OCI-M2 (cell line): ENCODE measurements around the gene IGHMBP2.

ENCODE experiments used
- DNase-seq: peaks from one replicate; lab custom pipeline; 2025; ENCODE audit not compliant: unreplicated experiment; lab: John Stamatoyannopoulos, UW

The IGHMBP2 gene

DNA sequence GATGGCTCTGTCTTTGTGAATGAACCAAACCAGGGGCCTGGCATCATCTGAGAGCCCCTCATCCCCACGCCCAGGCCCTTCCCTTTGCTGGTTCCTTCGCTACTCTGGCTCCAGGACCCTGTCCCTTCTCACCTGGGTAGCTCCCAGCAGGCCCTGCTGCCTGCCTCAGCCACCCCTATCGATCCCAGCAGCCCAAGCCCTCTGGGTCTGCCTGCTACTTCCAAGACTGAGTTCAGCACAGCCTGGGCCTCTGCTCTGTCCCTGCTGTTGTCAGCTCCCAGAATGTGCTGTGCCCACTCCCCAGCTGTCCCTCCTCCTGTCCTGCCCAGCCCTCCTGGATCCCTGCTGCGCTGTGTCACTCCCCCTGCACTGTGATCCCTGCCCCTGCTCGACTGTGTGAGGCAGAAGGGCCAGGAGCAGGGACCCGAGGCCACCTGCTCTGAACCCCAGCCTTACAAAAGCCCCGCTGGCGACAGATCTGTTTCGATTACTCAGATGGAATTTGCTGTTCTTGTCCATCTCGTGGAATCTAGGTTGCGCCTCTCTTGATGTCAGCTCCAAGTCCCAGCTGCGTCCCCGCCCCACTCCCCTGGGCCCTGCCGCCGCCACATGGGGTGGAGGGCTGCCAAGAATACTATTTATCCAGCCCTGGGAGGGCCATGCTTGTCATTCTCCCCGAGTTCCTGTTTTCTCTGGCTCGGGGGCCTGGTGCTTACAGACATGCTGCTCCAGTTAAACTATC, 13.0 kb upstream of the IGHMBP2 start:
- no peak for DNase-seq

DNA sequence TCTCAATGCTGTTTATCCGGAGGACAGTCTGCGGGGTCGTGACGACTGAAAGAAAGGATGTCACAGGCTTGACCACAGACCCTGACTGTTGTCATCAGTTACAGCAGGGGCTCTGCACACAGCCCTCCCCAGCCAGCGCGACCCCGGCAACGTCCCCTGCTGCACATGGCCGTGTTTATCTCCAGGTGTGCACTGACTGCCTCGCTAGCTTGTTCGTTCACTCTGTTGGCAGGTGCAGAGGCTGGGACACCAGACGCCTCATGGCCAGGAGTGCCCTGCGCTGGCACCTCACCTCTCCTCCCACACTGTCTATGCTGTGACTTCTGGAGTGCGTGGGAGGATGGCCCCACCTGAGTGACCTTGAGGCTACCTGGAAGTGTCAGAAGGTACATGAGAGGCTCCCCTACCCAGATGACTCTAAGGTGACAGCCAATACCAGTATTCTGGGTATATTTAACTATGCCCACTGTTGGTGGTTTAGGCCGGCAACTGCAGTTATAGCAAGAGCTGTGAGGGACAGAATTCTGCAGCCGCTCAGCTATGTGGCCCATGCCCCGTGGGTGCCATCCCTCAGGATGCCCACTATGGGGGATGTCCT, 12.2 kb upstream of the IGHMBP2 start:
- DNase-seq, result no peak

DNA sequence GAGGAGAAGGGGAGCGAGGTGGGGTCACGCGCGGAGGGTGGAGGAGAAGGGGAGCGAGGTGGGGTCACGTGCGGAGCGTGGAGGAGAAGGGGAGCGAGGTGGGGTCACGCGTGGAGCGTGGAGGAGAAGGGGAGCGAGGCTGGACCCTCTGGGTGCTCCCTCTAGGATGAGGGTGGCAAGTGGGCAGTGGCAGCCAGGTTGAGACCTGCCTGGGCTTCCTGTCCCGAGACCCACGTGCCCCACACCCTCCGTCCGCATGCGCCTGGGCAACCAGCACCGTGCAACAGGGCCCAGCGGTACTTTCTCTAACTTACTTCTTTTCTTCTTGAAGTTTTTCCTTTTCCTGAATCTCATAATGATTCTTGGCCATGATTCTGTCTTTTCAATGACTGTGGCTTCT, 11.1 kb upstream of the IGHMBP2 start:
- no peak for DNase-seq

DNA sequence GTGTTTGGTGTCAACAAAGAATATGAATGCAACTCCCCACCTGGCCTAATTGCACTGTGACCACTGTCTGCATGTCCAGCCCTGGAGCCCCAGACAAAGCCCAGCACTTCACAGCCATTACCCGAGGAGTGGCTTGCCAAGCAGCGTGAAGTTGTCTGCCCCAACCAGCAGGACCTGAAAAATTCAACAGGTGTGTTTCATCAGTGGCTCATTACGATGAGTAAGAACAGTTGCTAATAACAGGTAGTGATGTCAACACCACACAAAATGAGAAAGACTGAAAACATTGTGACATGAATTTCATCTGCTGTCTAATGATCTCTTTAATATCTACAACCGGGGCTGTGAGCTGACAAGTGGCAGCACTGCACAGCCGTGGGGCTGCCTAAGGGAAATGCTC, 10.4 kb upstream of the IGHMBP2 start:
- DNase-seq, result no peak

- no peak for DNase-seq
Observed at GRCh38 chr11:68896171-68896959, 7.3 kb upstream of the IGHMBP2 start.

- DNase-seq, result no peak
Observed at GRCh38 chr11:68897441-68897840, 6.2 kb upstream of the IGHMBP2 start.

DNA sequence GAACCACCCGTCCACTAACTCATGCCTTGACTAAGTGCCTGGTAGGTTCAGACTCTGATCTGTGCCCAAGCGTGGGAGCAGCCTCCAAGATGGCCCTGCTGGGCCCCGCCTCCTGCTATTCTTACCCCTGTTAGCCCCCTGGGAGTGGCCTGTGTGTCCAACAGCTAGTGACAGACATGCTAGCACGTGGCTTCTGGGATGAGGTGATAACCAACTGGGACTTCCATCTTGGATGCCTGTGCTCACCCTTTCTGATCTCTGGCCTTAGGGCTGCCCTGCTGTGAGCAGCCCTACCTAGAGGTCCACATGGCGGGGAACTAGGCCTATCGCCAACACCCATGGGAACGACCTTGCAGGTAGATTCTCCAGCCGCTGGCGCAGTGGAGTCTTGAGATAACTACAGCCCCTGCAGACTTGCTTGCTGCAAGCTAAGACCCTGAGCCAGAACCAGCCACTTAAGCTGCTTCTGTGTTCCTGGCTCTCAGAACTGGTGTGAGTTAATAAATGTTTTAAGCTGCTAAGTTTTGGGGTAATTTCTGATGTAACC, 2.8 kb upstream of the IGHMBP2 start:
- DNase-seq, result no peak

DNA sequence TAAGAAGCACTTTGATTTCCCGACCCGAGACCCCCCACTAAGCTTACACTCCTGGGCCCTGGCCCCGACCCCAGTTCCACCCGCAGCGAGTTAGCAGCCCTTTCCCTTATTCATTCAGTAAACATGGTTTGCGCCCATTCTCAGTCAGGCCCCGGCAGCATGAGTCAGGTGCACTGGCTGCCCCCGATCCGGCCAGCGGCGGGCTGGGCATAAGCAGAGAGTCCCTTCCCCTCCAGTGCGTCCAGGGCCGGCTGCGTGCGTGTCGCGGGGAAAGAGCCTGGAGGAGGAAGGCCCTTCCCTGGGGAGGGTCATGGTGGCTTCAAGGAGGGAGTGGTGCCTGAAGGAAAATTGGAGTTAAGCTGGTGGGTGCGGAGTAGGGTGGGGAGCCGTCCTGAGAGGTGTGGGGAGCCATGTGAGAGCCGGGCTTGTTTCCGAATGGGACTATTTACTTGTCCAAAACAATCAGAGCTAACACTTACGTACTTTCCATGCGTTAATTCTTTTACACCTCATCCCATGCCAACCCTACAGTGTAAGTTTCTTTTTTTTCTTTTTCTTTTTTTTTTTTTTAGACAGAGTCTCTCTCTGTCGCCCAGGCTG, 657 bp downstream of the IGHMBP2 start:
- DNase-seq, result no peak

DNA sequence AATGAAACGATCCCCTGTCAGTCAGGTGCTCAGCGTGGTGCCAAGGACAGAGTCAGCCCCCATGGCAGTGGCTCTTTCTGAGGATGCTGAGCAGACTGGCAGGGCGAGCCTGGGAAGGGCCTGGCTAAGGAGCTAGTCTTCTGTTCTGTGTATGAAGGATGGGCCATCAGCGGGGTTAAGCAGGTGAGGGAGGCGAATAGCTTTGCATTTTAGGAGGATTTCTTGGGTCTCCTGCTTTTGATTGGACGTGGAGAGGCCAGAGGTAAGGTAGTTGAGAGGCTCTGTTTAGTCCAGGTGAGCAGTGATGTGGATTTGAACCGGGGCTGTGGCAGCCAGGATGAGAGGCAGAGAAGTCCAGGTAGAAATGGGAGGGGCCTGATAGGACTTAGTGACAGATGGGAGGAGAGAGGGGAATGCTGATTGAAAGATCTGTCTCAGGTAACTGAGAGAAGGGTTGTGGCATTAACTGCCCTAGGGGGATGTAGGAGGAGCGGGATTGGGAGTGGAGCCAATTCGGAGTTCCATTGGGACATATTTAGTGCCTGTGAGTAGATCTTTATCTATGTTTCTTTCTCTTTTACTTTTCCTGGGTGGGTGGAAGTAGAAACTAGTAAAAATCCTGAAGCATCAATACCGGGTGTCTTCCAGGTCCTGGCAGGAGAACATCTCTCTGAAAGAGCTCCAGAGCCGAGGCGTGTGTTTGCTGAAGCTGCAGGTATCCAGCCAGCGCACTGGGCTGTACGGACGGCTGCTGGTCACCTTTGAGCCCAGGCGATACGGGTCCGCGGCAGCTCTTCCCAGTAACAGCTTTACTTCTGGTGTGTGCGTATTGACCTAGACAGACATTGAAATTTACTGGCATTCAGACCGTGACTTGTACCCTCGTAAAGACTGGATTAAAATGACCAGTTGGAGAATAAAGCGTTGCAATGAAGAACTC, 2.0 kb downstream of the IGHMBP2 start:
- no peak for DNase-seq

GRCh38 chr11:68908273-68908672, 4.6 kb downstream of the IGHMBP2 start:
- DNase-seq, result no peak

- DNase-seq, result no peak
Observed at GRCh38 chr11:68910965-68911364, 7.3 kb downstream of the IGHMBP2 start.

DNA sequence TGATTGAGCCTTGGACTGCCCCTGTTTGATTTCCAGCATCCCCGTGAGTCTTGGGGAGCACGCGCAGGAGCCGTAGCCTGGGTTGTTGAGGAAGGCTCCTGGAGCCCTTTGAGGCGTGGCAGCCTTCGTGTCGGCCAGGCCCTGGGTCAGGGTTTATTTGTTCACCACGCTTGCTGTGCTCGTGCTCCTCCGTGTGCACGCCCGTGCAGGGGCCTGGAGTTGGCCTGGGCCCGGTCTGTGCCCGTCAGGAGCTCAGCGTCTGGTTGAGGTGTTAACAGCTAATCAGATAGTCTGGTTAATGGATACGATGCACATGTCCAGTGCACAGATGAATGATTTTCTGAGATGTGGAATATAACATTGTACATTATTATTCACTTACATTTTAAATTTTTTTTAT, 8.0 kb downstream of the IGHMBP2 start:
- no peak for DNase-seq

GRCh38 chr11:68912254-68912653, 8.6 kb downstream of the IGHMBP2 start:
- no peak for DNase-seq

DNA sequence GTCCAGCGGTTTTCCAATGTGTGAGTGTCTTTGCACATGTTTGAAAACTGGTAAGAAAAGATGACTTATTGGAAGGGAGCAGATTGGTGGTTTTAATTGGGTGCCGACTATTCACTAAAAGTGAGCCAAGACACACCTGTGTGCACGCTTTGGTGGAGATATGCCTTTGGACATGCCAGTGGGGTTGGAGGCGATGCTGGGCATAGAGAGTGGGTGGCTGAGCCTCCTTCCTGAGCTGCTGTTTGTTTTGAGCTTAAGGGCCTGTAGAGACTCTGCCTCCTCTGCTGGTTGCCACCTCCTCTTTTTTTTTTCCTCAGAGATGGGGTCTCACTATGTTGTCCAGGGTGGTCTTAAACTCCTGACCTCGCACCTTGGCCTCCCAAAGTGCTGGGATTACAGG, 9.5 kb downstream of the IGHMBP2 start:
- no peak for DNase-seq

DNA sequence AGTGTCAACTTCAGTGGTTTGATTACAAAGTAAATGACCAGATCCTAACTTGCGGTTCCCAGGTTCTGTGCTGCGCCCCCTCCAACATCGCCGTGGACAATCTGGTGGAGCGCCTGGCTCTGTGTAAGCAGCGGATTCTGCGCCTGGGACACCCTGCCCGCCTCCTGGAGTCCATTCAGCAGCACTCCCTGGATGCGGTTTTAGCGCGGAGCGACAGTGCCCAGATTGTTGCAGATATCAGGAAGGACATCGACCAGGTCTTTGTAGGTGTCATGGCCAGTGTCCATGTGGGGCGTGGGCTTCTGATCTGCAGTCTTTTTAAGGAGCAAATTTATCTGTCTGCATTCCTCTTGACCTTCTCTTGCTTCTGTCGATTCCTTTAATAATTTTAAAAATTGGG, 11.1 kb downstream of the IGHMBP2 start:
- DNase-seq, result no peak

DNA sequence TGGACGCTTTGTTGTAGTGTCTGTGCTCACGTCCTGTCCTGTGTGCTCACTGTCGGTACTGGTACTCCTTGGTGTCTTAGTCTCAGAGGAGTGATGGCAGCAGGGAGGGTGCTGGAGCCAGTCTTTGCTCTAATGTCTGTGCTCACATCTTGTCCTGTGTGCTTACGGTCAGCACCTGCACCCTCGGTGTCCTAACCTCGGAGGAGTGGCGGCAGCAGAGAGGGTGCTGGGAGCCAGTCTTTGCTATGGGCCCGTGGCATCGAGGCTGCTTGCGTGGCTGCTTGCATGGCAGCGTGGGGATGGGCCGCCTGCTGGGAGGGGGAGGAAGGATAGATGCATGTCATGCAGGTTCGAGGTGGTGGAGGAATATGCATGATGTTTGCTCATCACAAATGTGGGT, 12.7 kb downstream of the IGHMBP2 start:
- DNase-seq, result no peak

- DNase-seq, result no peak
Observed at GRCh38 chr11:68923614-68924013, 19.9 kb downstream of the IGHMBP2 start.

- no peak for DNase-seq
Observed at GRCh38 chr11:68924073-68924925, 20.6 kb downstream of the IGHMBP2 start.

GRCh38 chr11:68925611-68926010, 21.9 kb downstream of the IGHMBP2 start:
- no peak for DNase-seq
